Measurements from ENCODE around the gene NPR1.
A peak's percentile ranks its signal among the peaks of the same experiment; 100 is the strongest.

Gene NPR1

GRCh38 chr1:153730468-153730988 is 52.0 kb downstream of the NPR1 start:
- no peak for DNase-seq

DNA sequence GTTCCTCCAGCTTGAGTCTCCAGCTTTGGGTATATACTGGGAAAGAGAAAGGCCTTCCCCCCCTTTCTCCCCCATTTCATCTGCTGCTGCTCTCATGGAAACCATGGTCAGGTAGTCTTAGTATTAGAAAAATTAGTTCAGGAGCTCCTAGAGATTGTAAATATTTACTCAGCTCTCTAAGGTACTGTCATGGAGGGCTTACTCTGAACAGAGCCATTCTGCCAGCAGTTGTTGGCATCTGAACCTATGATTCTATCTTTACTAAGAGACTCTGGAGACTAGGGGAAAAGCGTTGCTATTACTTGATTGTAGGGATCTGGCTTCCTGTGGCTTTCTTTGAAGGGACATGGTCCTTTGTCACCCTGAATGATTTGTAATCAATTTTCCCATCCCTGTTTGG is 55.5 kb downstream of the NPR1 start:
- DNase-seq: peak; percentile 88

GRCh38 chr1:153734396-153735089 is 56.1 kb downstream of the NPR1 start:
- peak; percentile 66 for DNase-seq

DNA sequence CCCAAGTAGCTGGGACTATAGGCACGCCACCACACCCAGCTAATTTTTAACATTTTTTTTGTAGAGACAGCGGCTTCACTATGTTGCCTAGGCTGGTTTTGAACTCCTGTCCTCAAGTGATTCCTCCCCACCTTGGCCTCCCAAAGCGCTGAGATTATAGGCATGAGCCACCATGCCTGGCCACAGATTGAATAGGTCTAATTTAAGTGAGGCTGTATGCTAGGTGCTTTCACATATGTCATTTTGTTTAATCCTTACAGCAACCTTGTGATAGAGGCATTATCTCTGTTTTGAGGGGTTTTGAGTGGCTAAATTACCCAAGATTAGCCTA is 56.6 kb downstream of the NPR1 start:
- DNase-seq: no peak

DNA sequence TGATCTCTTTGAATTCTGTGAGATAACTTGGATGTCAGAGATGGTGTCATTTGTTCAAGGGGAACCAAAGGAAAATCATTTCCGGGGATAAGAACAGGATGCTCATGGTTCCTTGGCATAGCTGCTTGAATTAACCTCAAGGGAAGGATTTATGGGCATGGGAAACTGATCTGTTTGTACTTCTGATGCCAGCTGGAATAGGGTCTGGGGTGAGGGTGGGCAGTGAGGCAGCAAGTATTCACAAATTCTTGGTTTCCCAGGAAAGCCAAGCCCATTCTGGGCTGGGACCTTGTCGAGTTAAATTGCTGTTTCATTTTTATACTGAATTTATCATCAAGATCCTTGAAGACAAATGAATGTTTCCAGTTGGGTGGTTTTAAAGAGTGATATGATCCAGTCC is 63.5 kb downstream of the NPR1 start:
- no peak for DNase-seq

- no peak for DNase-seq
These were observed 64.1 kb downstream of the NPR1 start for GRCh38 chr1:153742411-153743142.

All from NCI-H1092 treated with DMSO at 0.1 percent for 48 hours (cell line).